SK-N-SH treated with all-trans-retinoic acid at 6 μM for 48 hours (cell line): ENCODE results near the gene UCMA.

ENCODE experiments used
- ATAC-seq: fragments of 200-7000 bp; cut with Tn5 transposase; 3 replicates; pipeline ENCODE4 v1.9.1; 2020; ENCODE audit warnings: mild to moderate bottlenecking, moderate library complexity
- BACH2 ChIP-seq: fragments of 250-450 bp; sonication (Bioruptor Pico); IDR thresholded peaks from 2 replicates; pipeline ENCODE4 v1.9.0; 2021; ENCODE audit warnings: mild to moderate bottlenecking, borderline replicate concordance
- CREB5 ChIP-seq: fragments of 250-450 bp; sonication (Bioruptor Pico); IDR thresholded peaks from 2 replicates; pipeline ENCODE4 v1.5.1; 2020; ENCODE audit warnings: low read depth, mild to moderate bottlenecking, moderate library complexity
- CSDC2 ChIP-seq: fragments of 250-450 bp; sonication (Bioruptor Pico); IDR thresholded peaks from 2 replicates; pipeline ENCODE4 v1.5.0; 2020; ENCODE audit warnings: mild to moderate bottlenecking, moderate library complexity
- CSRNP3 ChIP-seq: fragments of 250-450 bp; sonication (Bioruptor Pico); IDR thresholded peaks from 2 replicates; pipeline ENCODE4 v1.5.1; 2021; ENCODE audit warnings: mild to moderate bottlenecking, moderate library complexity
- ESRRG ChIP-seq: fragments of 250-450 bp; sonication (Bioruptor Pico); IDR thresholded peaks from 2 replicates; pipeline ENCODE4 v1.6.1; 2021; ENCODE audit warnings: mild to moderate bottlenecking
- ISL1 ChIP-seq: fragments of 250-450 bp; sonication (Bioruptor Pico); IDR thresholded peaks from 2 replicates; pipeline ENCODE4 v2.1.2; 2022; ENCODE audit warnings: mild to moderate bottlenecking, moderate library complexity
- OSR1 ChIP-seq: fragments of 250-450 bp; sonication (Bioruptor Pico); IDR thresholded peaks from 2 replicates; pipeline ENCODE4 v1.8.0; 2022; ENCODE audit warnings: moderate library complexity, mild to moderate bottlenecking, inconsistent platforms
- POU6F1 ChIP-seq: fragments of 250-450 bp; sonication (Bioruptor Pico); IDR thresholded peaks from 2 replicates; pipeline ENCODE4 v1.8.0; 2021; ENCODE audit warnings: low read depth, mild to moderate bottlenecking, moderate library complexity, borderline replicate concordance
- PPARA ChIP-seq: fragments of 250-450 bp; sonication (Bioruptor Pico); IDR thresholded peaks from 2 replicates; pipeline ENCODE4 v1.5.0; 2020; ENCODE audit warnings: mild to moderate bottlenecking, borderline replicate concordance
- RARB ChIP-seq: fragments of 250-450 bp; sonication (Bioruptor Pico); IDR thresholded peaks from 2 replicates; pipeline ENCODE4 v1.8.0; 2021; ENCODE audit warnings: mild to moderate bottlenecking, moderate library complexity
- SNAI2 ChIP-seq: fragments of 250-450 bp; sonication (Bioruptor Pico); IDR thresholded peaks from 2 replicates; pipeline ENCODE4 v1.5.0; 2020; ENCODE audit warnings: mild to moderate bottlenecking, moderate library complexity
- TCF4 ChIP-seq: fragments of 250-450 bp; sonication (Bioruptor Pico); IDR thresholded peaks from 2 replicates; pipeline ENCODE4 v1.8.0; 2021; ENCODE audit warnings: mild to moderate bottlenecking, moderate library complexity, borderline replicate concordance
- TOX ChIP-seq: fragments of 250-450 bp; sonication (Bioruptor Pico); IDR thresholded peaks from 2 replicates; pipeline ENCODE4 v1.8.0; 2021; ENCODE audit warnings: mild to moderate bottlenecking, moderate library complexity, borderline replicate concordance
- ZC3H10 ChIP-seq: fragments of 250-450 bp; sonication (Bioruptor Pico); IDR thresholded peaks from 2 replicates; pipeline ENCODE4 v1.5.1; 2021; ENCODE audit warnings: mild to moderate bottlenecking, moderate library complexity
- ZFP3 ChIP-seq: fragments of 250-450 bp; sonication (Bioruptor Pico); IDR thresholded peaks from 2 replicates; pipeline ENCODE4 v1.5.0; 2020; ENCODE audit warnings: mild to moderate bottlenecking, moderate library complexity
- ZNF565 ChIP-seq: fragments of 450-650 bp; formaldehyde crosslinking; conservative IDR thresholded peaks from 2 replicates; pipeline ENCODE4 v1.5.0; 2020; ENCODE audit warnings: low read depth, mild to moderate bottlenecking, moderate library complexity
- ZNF8 ChIP-seq: fragments of 450-650 bp; formaldehyde crosslinking; IDR thresholded peaks from 2 replicates; pipeline ENCODE4 v1.5.0; 2020; ENCODE audit warnings: mild to moderate bottlenecking, moderate library complexity
- TF ChIP-seq, protein P1 (sequence below): fragments of 250-450 bp; sonication (Bioruptor Pico); IDR thresholded peaks from 2 replicates; pipeline ENCODE4 v1.8.0; 2020; ENCODE audit warnings: mild to moderate bottlenecking, moderate library complexity, borderline replicate concordance
- TF ChIP-seq, protein P2 (sequence below): fragments of 250-450 bp; sonication (Bioruptor Pico); IDR thresholded peaks from 2 replicates; pipeline ENCODE4 v1.5.0; 2020; ENCODE audit warnings: mild to moderate bottlenecking, moderate library complexity

The UCMA gene

DNA sequence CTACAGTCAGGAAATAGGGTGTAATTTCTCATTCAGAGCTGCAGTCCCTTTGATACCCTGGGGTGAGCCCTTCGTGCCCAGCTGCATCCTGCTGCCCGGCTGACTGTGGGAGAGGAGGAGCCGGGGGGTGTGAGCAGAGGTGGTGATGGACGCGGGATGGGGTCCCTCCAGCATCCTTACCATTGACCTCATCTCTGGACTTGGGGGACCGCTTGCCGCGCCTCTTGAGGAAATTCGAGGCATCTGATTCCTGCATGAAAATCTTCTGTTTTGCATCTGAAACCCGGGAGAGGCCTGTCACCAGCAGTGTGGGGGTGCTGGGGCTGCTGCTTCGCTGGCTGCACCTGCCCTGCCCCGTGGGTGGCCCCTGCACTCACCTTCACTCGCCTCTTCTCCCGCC, 816 bp downstream of the UCMA start:
- ATAC-seq = no peak
- TF ChIP-seq ESRRG (CRISPR knock-in tag) (no peak), ISL1 (no peak), POU6F1 (CRISPR knock-in tag) (no peak), RARB (no peak), ZNF8 (CRISPR knock-in tag) (no peak), ZFP3 (no peak), BACH2 (CRISPR knock-in tag) (no peak), CREB5 (CRISPR knock-in tag) (no peak), ZC3H10 (CRISPR knock-in tag) (no peak), ZNF565 (CRISPR knock-in tag) (no peak), TCF4 (no peak), SNAI2 (no peak), PPARA (CRISPR knock-in tag) (no peak), OSR1 (CRISPR knock-in tag) (no peak)
- TF ChIP-seq, protein P1, sequence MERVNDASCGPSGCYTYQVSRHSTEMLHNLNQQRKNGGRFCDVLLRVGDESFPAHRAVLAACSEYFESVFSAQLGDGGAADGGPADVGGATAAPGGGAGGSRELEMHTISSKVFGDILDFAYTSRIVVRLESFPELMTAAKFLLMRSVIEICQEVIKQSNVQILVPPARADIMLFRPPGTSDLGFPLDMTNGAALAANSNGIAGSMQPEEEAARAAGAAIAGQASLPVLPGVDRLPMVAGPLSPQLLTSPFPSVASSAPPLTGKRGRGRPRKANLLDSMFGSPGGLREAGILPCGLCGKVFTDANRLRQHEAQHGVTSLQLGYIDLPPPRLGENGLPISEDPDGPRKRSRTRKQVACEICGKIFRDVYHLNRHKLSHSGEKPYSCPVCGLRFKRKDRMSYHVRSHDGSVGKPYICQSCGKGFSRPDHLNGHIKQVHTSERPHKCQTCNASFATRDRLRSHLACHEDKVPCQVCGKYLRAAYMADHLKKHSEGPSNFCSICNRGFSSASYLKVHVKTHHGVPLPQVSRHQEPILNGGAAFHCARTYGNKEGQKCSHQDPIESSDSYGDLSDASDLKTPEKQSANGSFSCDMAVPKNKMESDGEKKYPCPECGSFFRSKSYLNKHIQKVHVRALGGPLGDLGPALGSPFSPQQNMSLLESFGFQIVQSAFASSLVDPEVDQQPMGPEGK (CRISPR knock-in tag) = no peak

DNA sequence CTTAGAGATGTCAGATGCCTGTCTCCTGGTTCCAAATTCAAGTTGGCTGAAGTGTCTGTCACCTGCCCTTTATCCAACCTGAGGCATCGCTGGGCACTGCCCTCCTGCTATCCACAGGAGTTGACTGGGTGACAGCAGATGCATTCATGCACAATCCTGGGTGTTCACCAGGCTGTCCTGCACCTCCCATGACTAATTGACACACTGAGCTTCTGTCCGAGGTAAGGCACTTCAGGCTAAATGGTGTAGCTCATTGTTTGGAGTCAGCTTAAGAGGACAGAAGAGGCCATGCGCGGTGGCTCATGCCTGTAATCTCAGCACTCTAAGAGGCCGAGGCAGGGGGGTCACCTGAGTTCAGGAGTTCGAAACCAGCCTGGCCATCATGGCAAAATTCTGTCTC, 2.4 kb downstream of the UCMA start:
- no peak for ATAC-seq
- TF ChIP-seq ZNF8 (CRISPR knock-in tag) (no peak), ZC3H10 (CRISPR knock-in tag) (no peak), ESRRG (CRISPR knock-in tag) (no peak), SNAI2 (no peak), POU6F1 (CRISPR knock-in tag) (no peak), TOX (CRISPR knock-in tag) (no peak), CSDC2 (CRISPR knock-in tag) (no peak), BACH2 (CRISPR knock-in tag) (no peak), CSRNP3 (CRISPR knock-in tag) (no peak)
- TF ChIP-seq, protein P1 (CRISPR knock-in tag) = no peak

- ATAC-seq = no peak
- no peak for TF ChIP-seq POU6F1 (CRISPR knock-in tag)
- TF ChIP-seq, protein P2, sequence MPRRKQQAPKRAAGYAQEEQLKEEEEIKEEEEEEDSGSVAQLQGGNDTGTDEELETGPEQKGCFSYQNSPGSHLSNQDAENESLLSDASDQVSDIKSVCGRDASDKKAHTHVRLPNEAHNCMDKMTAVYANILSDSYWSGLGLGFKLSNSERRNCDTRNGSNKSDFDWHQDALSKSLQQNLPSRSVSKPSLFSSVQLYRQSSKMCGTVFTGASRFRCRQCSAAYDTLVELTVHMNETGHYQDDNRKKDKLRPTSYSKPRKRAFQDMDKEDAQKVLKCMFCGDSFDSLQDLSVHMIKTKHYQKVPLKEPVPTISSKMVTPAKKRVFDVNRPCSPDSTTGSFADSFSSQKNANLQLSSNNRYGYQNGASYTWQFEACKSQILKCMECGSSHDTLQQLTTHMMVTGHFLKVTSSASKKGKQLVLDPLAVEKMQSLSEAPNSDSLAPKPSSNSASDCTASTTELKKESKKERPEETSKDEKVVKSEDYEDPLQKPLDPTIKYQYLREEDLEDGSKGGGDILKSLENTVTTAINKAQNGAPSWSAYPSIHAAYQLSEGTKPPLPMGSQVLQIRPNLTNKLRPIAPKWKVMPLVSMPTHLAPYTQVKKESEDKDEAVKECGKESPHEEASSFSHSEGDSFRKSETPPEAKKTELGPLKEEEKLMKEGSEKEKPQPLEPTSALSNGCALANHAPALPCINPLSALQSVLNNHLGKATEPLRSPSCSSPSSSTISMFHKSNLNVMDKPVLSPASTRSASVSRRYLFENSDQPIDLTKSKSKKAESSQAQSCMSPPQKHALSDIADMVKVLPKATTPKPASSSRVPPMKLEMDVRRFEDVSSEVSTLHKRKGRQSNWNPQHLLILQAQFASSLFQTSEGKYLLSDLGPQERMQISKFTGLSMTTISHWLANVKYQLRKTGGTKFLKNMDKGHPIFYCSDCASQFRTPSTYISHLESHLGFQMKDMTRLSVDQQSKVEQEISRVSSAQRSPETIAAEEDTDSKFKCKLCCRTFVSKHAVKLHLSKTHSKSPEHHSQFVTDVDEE (CRISPR knock-in tag) = no peak
- TF ChIP-seq CREB5 (CRISPR knock-in tag) = no peak
- no peak for TF ChIP-seq RARB
- no peak for TF ChIP-seq ZNF565 (CRISPR knock-in tag)
- no peak for TF ChIP-seq ZNF8 (CRISPR knock-in tag)
- no peak for TF ChIP-seq BACH2 (CRISPR knock-in tag)
- no peak for TF ChIP-seq CSRNP3 (CRISPR knock-in tag)
Observed at GRCh38 chr10:13231190-13231589, 3.0 kb downstream of the UCMA start.
